HG02973 (cell line): ENCODE measurements around the gene UTS2B.

ENCODE experiments used
- ATAC-seq: cut with Tn5 transposase; IDR thresholded peaks from one replicate; pipeline ENCODE4 v1.9.1; 2021; ENCODE audit warnings: moderate library complexity; ENCODE audit not compliant: unreplicated experiment

Gene UTS2B

GRCh38 chr3:191246034-191246433 is 84.3 kb downstream of the UTS2B start:
- peak; percentile 68 for ATAC-seq

- peak; percentile 50 for ATAC-seq
These were observed 86.0 kb downstream of the UTS2B start for GRCh38 chr3:191244242-191244867.

- no peak for ATAC-seq
These were observed 89.8 kb downstream of the UTS2B start for GRCh38 chr3:191240486-191240885.

- ATAC-seq = no peak
These were observed 90.8 kb downstream of the UTS2B start for GRCh38 chr3:191239407-191240031.

- no peak for ATAC-seq
These were observed 92.0 kb downstream of the UTS2B start for GRCh38 chr3:191238321-191238817.

- no peak for ATAC-seq
These were observed 93.1 kb downstream of the UTS2B start for GRCh38 chr3:191237047-191237882.

GRCh38 chr3:191236646-191237045 is 93.7 kb downstream of the UTS2B start:
- ATAC-seq = no peak

- peak; percentile 99 for ATAC-seq
These were observed 94.7 kb downstream of the UTS2B start for GRCh38 chr3:191235331-191236314.

GRCh38 chr3:191234216-191234615 is 96.1 kb downstream of the UTS2B start:
- ATAC-seq = no peak

- ATAC-seq = no peak
These were observed 102.8 kb downstream of the UTS2B start for GRCh38 chr3:191227541-191227940.

GRCh38 chr3:191221638-191222037 is 108.7 kb downstream of the UTS2B start:
- no peak for ATAC-seq

- ATAC-seq = no peak
These were observed 109.4 kb downstream of the UTS2B start for GRCh38 chr3:191220908-191221307.

GRCh38 chr3:191217301-191217700 is 113.0 kb downstream of the UTS2B start:
- no peak for ATAC-seq
